SK-N-SH (cell line): ENCODE measurements around the gene CDIP1. TPM values are rescaled to one million over a fixed set of nuclear protein-coding genes. Genes with fewer than 3 reads are reported as not detected.

Experiments used
- CTCF ChIA-PET: fragments of 300-600, 350-600 bp; formaldehyde crosslinking; extraction: SDS; loops from one replicate; lab custom pipeline; 2021; lab: Yijun Ruan, JAX
- POLR2A ChIA-PET: fragments of 350-600 bp; sonication (Branson Sonifier 250); formaldehyde crosslinking; extraction: SDS; loops from one replicate; lab custom pipeline; 2020; ENCODE audit warnings: antibody characterized with exemption, inconsistent platforms; lab: Yijun Ruan, JAX
- DNase-seq: peaks from one replicate; pipeline ENCODE4 v3.0.0; 2012
- H2AFZ ChIP-seq: fragments of 200-600 bp; sonication (generic); 2 replicates; pipeline ENCODE4 v1.8.1; 2016; ENCODE audit warnings: antibody characterized with exemption, mild to moderate bottlenecking, low read depth
- H3F3A ChIP-seq: fragments of 200-600 bp; sonication (generic); replicated peaks from 2 replicates; pipeline ENCODE3; 2016; ENCODE audit warnings: antibody characterized with exemption, mild to moderate bottlenecking; ENCODE audit not compliant: insufficient read depth
- H3K27ac ChIP-seq, 2 experiments: fragments of 200-500 bp in 1 of 2; fragments of 200-600 bp in 1 of 2; sonication (Bioruptor generic) in 1 of 2; sonication (generic), shearing (Covaris generic) in 1 of 2; 2 replicates each; pipeline versions ENCODE4 v1.5.1 to v1.6.1; 2014 to 2016; ENCODE audit warnings: low read depth in 2 of 2, inconsistent platforms in 1 of 2, low read length in 1 of 2, mild to moderate bottlenecking in 1 of 2, mixed read lengths in 1 of 2
- H3K27me3 ChIP-seq: fragments of 200-600 bp; sonication (generic), shearing (Covaris generic); 2 replicates; pipeline ENCODE4 v1.6.1; 2016; ENCODE audit warnings: mixed run types; ENCODE audit not compliant: insufficient read depth
- H3K36me3 ChIP-seq, 2 experiments: fragments of 200-500 bp in 1 of 2; fragments of 200-600 bp in 1 of 2; sonication (Bioruptor generic) in 1 of 2; sonication (generic) in 1 of 2; replicated peaks in 1 of 2; 2 replicates each; pipeline versions ENCODE3 to v1.5.1; 2014 to 2016; ENCODE audit warnings: low read length in 1 of 2, mild to moderate bottlenecking in 1 of 2; ENCODE audit not compliant: insufficient read depth in 2 of 2, control insufficient read depth in 1 of 2
- H3K4me1 ChIP-seq, 2 experiments: fragments of 200-500 bp in 1 of 2; fragments of 200-600 bp in 1 of 2; sonication (Bioruptor generic) in 1 of 2; sonication (generic), shearing (Covaris generic) in 1 of 2; 2 replicates each; pipeline versions ENCODE4 v1.5.1 to v1.6.1; 2014 to 2016; ENCODE audit warnings: low read depth in 1 of 2, low read length in 1 of 2, mixed run types in 1 of 2; ENCODE audit not compliant: insufficient read depth in 2 of 2, control insufficient read depth in 1 of 2
- H3K4me2 ChIP-seq: fragments of 200-600 bp; sonication (generic), shearing (Covaris generic); 2 replicates; pipeline ENCODE4 v1.6.1; 2017; ENCODE audit warnings: mixed run types
- H3K4me3 ChIP-seq, 2 experiments: fragments of 200-500 bp in 1 of 2; fragments of 200-600 bp in 1 of 2; sonication (Bioruptor generic) in 1 of 2; sonication (generic), shearing (Covaris generic) in 1 of 2; 2 replicates each; pipeline versions ENCODE4 v1.5.1 to v1.8.1; 2014 to 2016; ENCODE audit warnings: low read depth in 2 of 2, inconsistent platforms in 1 of 2, low read length in 1 of 2, mild to moderate bottlenecking in 1 of 2, mixed read lengths in 1 of 2, moderate library complexity in 1 of 2
- H3K79me2 ChIP-seq: fragments of 200-600 bp; sonication (generic); 2 replicates; pipeline ENCODE4 v1.8.1; 2017; ENCODE audit warnings: mild to moderate bottlenecking; ENCODE audit not compliant: insufficient read depth
- H3K9ac ChIP-seq: fragments of 200-600 bp; sonication (generic); 2 replicates; pipeline ENCODE4 v1.6.1; 2017; ENCODE audit warnings: mixed run types
- H3K9me2 ChIP-seq: fragments of 200-600 bp; sonication (generic); 2 replicates; pipeline ENCODE4 v1.6.1; 2017; ENCODE audit warnings: mixed run types
- H3K9me3 ChIP-seq: fragments of 200-600 bp; sonication (generic); 2 replicates; pipeline ENCODE4 v1.6.1; 2017; ENCODE audit warnings: mixed run types, mild to moderate bottlenecking, moderate library complexity
- H4K20me1 ChIP-seq: fragments of 200-600 bp; sonication (generic); 2 replicates; pipeline ENCODE4 v1.6.1; 2017; ENCODE audit warnings: mild to moderate bottlenecking, mixed run types; ENCODE audit not compliant: insufficient read depth
- CHD2 ChIP-seq: fragments of 150-350 bp; IDR thresholded peaks from 2 replicates; pipeline ENCODE4 v1.6.1; 2018; ENCODE audit warnings: low read length; ENCODE audit not compliant: partially characterized antibody
- EP300 ChIP-seq, 2 experiments: IDR thresholded peaks; 2 replicates each; pipeline versions ENCODE4 v1.4.0 to v1.6.1; 2012; ENCODE audit warnings: borderline replicate concordance in 1 of 2, low read depth in 1 of 2, low read length in 1 of 2
- FOSL2 ChIP-seq: IDR thresholded peaks from 2 replicates; pipeline ENCODE4 v1.4.0; 2012; ENCODE audit warnings: low read depth, mild to moderate bottlenecking, moderate library complexity, borderline replicate concordance
- FOXM1 ChIP-seq: IDR thresholded peaks from 2 replicates; pipeline ENCODE4 v1.4.0; 2012; ENCODE audit warnings: low read depth, mild to moderate bottlenecking
- GABPA ChIP-seq: IDR thresholded peaks from 2 replicates; pipeline ENCODE4 v1.4.0; 2012; ENCODE audit warnings: low read depth, mild to moderate bottlenecking
- GATA2 ChIP-seq: sonication (generic); formaldehyde crosslinking; IDR thresholded peaks from 2 replicates; pipeline ENCODE4 v1.5.0; 2020; ENCODE audit warnings: mild to moderate bottlenecking, missing genetic modification reagents
- JUND ChIP-seq: IDR thresholded peaks from 2 replicates; pipeline ENCODE4 v1.4.0; 2012
- MEF2A ChIP-seq: IDR thresholded peaks from 2 replicates; pipeline ENCODE4 v1.4.0; 2012; ENCODE audit warnings: low read depth, borderline replicate concordance
- MXI1 ChIP-seq: IDR thresholded peaks from 2 replicates; pipeline ENCODE4 v1.6.1; 2012; ENCODE audit warnings: mild to moderate bottlenecking, low read depth, low read length, improper control_type of control experiment
- NRF1 ChIP-seq: IDR thresholded peaks from 2 replicates; pipeline ENCODE4 v1.6.1; 2012; ENCODE audit warnings: low read depth, mild to moderate bottlenecking, low read length
- POLR2AphosphoS5 ChIP-seq: IDR thresholded peaks from 2 replicates; pipeline ENCODE4 v1.6.1; 2012; ENCODE audit warnings: low read depth, low read length
- RCOR1 ChIP-seq: fragments of 150-350 bp; IDR thresholded peaks from 2 replicates; pipeline ENCODE4 v1.6.1; 2017; ENCODE audit warnings: antibody characterized with exemption, low read length
- SIN3A ChIP-seq: IDR thresholded peaks from 2 replicates; pipeline ENCODE4 v1.6.1; 2012; ENCODE audit warnings: low read depth, mild to moderate bottlenecking, low read length, moderate library complexity, borderline replicate concordance
- SMC3 ChIP-seq: IDR thresholded peaks from 2 replicates; pipeline ENCODE4 v1.6.1; 2012; ENCODE audit warnings: low read depth, low read length, improper control_type of control experiment
- TEAD4 ChIP-seq: IDR thresholded peaks from 2 replicates; pipeline ENCODE4 v1.4.0; 2012; ENCODE audit warnings: mild to moderate bottlenecking, borderline replicate concordance; ENCODE audit not compliant: insufficient read depth
- WGBS: methylation state at CpG from one replicate; pipeline ENCODE4 v1.1.6; 2017; ENCODE audit warnings: low lambda C conversion rate; 5-methylcytosine and 5-hydroxymethylcytosine counted together
- polyA plus RNA-seq, 3 experiments: library from polyadenylated mRNA; depleted of rRNA; stranded (reverse); fragments of >200 nt; gene quantifications; 2 replicates each; pipeline ENCODE4 v1.2.3, GENCODE V29; 2012
- TF ChIP-seq, protein P1 (sequence below): fragments of 150-350 bp; IDR thresholded peaks from 2 replicates; pipeline ENCODE4 v1.6.1; 2017; ENCODE audit warnings: antibody characterized with exemption, low read length, low read depth, borderline replicate concordance
- TF ChIP-seq, protein P2 (sequence below): fragments of 200-600 bp; sonication (generic); IDR thresholded peaks from 2 replicates; pipeline ENCODE4 v1.6.1; 2017; ENCODE audit warnings: antibody characterized with exemption, mild to moderate bottlenecking, moderate library complexity

Gene CDIP1
- polyA plus RNA-seq, 1 of the 3 experiments (the other 2 are of a cell fraction): 30.2 TPM

GRCh38 chr16:4525634-4526277 lies 12.8 kb downstream of the CDIP1 start:
- Histone ChIP-seq H3K4me1 (peaks cover 0 to 20% of the 10 kb centered on the region in 2 experiments; a peak in 1 of 4 replicates), H4K20me1 (no peaks in the 10 kb centered on the region), H3K36me3 (no peaks in the 10 kb centered on the region), H3K27ac (no peak overlapping the region), H3K9me2 (no peaks in the 10 kb centered on the region), H3K4me3 (no peak overlapping the region), H3K9me3 (no peaks in the 10 kb centered on the region)
- ChIA-PET CTCF (interaction anchor here (0.8 to 3.6 kb wide), 3 partner anchors 14 to 23 kb away, joined by 3 to 26 read pairs (median 9); no protein-coding TSS in a partner anchor), POLR2A (no interaction called here)
- TF ChIP-seq MXI1: no peak
- no peak for TF ChIP-seq RCOR1
- TF ChIP-seq MEF2A: no peak
- no peak for TF ChIP-seq TEAD4
- no peak for TF ChIP-seq FOSL2
- TF ChIP-seq GATA2 (CRISPR knock-in tag): no peak
- no peak for TF ChIP-seq GABPA
- TF ChIP-seq EP300 (IDR thresholded peaks at IDR 0.05; ENCODE audit: borderline replicate concordance in 1 of 2, low read depth in 1 of 2, low read length in 1 of 2): no peak
- no peak for TF ChIP-seq NRF1
- TF ChIP-seq CHD2: no peak
- TF ChIP-seq, protein P1, sequence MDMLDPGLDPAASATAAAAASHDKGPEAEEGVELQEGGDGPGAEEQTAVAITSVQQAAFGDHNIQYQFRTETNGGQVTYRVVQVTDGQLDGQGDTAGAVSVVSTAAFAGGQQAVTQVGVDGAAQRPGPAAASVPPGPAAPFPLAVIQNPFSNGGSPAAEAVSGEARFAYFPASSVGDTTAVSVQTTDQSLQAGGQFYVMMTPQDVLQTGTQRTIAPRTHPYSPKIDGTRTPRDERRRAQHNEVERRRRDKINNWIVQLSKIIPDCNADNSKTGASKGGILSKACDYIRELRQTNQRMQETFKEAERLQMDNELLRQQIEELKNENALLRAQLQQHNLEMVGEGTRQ: no peak
- no peak for TF ChIP-seq POLR2AphosphoS5
- TF ChIP-seq JUND: no peak
- TF ChIP-seq, protein P2, sequence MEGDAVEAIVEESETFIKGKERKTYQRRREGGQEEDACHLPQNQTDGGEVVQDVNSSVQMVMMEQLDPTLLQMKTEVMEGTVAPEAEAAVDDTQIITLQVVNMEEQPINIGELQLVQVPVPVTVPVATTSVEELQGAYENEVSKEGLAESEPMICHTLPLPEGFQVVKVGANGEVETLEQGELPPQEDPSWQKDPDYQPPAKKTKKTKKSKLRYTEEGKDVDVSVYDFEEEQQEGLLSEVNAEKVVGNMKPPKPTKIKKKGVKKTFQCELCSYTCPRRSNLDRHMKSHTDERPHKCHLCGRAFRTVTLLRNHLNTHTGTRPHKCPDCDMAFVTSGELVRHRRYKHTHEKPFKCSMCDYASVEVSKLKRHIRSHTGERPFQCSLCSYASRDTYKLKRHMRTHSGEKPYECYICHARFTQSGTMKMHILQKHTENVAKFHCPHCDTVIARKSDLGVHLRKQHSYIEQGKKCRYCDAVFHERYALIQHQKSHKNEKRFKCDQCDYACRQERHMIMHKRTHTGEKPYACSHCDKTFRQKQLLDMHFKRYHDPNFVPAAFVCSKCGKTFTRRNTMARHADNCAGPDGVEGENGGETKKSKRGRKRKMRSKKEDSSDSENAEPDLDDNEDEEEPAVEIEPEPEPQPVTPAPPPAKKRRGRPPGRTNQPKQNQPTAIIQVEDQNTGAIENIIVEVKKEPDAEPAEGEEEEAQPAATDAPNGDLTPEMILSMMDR: no peak
- TF ChIP-seq, all 33 proteins: peak for 0
- H3K79me2 ChIP-seq: peaks cover 16% of the 10 kb centered on the region; the same call in 1 of the 2 replicates
- no peak overlapping the region for H2AFZ ChIP-seq
- H3K27me3 ChIP-seq: no peaks in the 10 kb centered on the region
- no peak for DNase-seq
- peaks cover 11% of the 10 kb centered on the region for H3F3A ChIP-seq
- H3K9ac ChIP-seq: no peak overlapping the region
- 91% methylated on average over 12 of the region's 13 CpGs for WGBS
- H3K4me2 ChIP-seq: no peak overlapping the region

DNA sequence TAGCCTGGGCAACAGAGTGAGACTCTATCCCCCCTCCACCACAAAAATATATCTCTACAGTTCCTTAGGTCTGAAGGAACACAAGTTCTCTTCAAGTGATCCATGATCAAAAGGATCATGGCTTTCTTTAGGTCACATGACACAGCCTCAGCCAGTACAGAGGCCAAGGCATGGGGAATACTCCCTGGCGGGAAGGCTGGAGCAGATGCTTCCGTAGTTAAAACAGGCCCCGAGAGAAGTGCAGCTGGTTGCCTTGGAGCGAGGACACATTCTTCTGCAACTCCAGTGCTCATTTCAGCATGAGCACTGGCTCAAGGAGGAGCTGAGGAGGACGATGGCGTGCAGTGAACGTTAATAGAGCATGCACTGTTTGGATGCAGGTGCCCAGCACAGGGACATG lies 13.5 kb downstream of the CDIP1 start:
- H3F3A ChIP-seq: peaks cover 6% of the 10 kb centered on the region
- 90% methylated on average over 7 of the region's 7 CpGs for WGBS
- H2AFZ ChIP-seq: no peak overlapping the region
- H4K20me1 ChIP-seq: no peaks in the 10 kb centered on the region
- TF ChIP-seq SMC3 (no peak), FOXM1 (no peak), GABPA (no peak), SIN3A (no peak)
- H3K27me3 ChIP-seq: no peaks in the 10 kb centered on the region
- H3K9me2 ChIP-seq: no peaks in the 10 kb centered on the region
- H3K36me3 ChIP-seq: no peaks in the 10 kb centered on the region
- ChIA-PET CTCF (interaction anchor here (0.8 to 3.6 kb wide), 4 partner anchors 10 to 18 kb away, joined by 3 to 26 read pairs (median 6); no protein-coding TSS in a partner anchor), POLR2A (no interaction called here)
- no peak for DNase-seq
- peaks cover 16% of the 10 kb centered on the region; the same call in 1 of the 2 replicates for H3K79me2 ChIP-seq
- no peak overlapping the region for H3K9ac ChIP-seq
- no peaks in the 10 kb centered on the region for H3K9me3 ChIP-seq
- peaks cover 0 to 20% of the 10 kb centered on the region in 2 experiments; a peak in 1 of 4 replicates for H3K4me1 ChIP-seq
- H3K4me2 ChIP-seq: no peak overlapping the region
- no peak overlapping the region for H3K27ac ChIP-seq
- H3K4me3 ChIP-seq: no peak overlapping the region
